ENCODE data around the gene CLCN7. TPM values are rescaled to one million over a fixed set of nuclear protein-coding genes. Genes with fewer than 3 reads are reported as not detected.

The CLCN7 gene
- total RNA-seq, 2 donors from 2014 or later, result 19.4 to 31.7 TPM

DNA sequence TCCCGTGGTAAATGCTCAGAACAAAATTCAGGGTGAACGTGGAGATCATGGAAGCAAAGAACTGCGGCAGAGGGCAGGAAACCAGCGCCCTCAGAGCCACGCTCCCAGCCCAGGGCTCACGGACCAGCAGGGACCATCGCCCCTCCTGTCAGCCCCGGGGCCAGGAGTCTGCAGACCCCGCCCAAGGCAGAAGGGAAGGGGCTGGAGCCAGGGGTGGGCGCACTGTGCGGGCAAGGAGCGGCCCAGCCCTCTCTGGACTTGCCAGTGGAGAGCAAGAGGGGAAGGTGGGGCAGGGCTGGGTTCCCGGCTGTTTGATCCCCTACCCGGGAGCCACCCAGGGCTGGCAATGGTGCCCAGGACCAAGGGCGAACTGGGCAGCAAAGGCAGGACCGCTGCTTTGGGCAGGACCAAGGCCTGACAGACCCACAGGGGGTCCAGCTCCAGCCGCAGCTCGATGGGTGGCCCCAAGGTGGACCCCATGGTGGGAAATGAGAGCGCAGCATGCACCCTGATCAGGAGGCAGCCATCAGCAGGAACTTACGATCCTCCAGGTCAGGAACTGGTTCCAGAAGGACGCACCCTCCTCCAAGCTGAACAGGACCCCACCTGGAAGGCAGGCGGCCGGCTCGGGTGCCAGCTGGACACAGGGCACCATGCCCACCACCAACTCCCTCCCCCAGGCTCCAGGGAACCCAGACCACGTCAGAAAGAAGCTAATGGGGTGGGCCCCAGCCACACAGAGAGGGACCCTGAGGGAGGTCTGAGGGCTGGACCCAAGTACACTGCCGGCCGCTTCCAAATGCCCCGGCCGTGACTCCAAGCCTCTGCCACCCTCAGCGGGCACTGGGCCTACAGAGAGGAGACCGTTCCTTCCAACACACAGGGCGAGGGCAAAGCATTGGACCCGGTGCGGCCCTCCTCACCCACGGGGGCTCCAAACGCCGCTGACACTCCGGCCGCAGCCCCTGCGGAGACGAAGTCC is 19.3 kb downstream of the CLCN7 start:
- Histone ChIP-seq H3K9me3 (no peaks in the 10 kb centered on the region), H3K4me3 (no peak overlapping the region), H3K4me1 (no peaks in the 10 kb centered on the region), H3K27ac (no peak overlapping the region), H3K27me3 (no peaks in the 10 kb centered on the region), H3K36me3 (peaks cover 89% of the 10 kb centered on the region)
- no peak for DNase-seq (ENCODE audit: low spot score)
- TF ChIP-seq, protein P1, sequence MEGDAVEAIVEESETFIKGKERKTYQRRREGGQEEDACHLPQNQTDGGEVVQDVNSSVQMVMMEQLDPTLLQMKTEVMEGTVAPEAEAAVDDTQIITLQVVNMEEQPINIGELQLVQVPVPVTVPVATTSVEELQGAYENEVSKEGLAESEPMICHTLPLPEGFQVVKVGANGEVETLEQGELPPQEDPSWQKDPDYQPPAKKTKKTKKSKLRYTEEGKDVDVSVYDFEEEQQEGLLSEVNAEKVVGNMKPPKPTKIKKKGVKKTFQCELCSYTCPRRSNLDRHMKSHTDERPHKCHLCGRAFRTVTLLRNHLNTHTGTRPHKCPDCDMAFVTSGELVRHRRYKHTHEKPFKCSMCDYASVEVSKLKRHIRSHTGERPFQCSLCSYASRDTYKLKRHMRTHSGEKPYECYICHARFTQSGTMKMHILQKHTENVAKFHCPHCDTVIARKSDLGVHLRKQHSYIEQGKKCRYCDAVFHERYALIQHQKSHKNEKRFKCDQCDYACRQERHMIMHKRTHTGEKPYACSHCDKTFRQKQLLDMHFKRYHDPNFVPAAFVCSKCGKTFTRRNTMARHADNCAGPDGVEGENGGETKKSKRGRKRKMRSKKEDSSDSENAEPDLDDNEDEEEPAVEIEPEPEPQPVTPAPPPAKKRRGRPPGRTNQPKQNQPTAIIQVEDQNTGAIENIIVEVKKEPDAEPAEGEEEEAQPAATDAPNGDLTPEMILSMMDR (IDR thresholded peaks at IDR 0.05), result no peak

DNA sequence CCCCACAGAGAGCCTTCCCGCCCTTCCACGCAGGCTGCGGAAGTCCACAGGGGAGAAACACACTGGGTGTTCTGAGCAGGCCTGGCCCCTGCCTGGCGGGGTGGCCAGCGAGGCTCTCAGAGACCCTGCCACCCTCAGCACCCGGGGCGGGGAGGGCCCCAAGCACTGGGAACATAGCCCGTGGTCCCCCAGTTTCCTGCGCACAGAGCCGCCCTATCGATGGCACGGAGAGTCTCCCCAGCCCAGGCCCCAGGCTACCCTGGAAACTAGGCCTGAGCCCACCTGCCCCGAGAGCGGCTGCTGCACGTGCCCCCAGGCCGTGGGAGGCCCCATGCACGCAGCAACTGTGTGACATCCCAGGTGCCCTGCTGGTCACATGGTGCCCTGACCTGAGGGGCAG is 20.3 kb downstream of the CLCN7 start:
- H3K4me3 ChIP-seq, result no peak overlapping the region
- DNase-seq (ENCODE audit: low spot score), result no peak
- H3K4me1 ChIP-seq, result no peaks in the 10 kb centered on the region
- TF ChIP-seq, protein P1 (IDR thresholded peaks at IDR 0.05), result no peak
- H3K36me3 ChIP-seq, result peaks cover 88% of the 10 kb centered on the region
- H3K27me3 ChIP-seq, result no peaks in the 10 kb centered on the region
- no peaks in the 10 kb centered on the region for H3K9me3 ChIP-seq
- no peak overlapping the region for H3K27ac ChIP-seq

DNA sequence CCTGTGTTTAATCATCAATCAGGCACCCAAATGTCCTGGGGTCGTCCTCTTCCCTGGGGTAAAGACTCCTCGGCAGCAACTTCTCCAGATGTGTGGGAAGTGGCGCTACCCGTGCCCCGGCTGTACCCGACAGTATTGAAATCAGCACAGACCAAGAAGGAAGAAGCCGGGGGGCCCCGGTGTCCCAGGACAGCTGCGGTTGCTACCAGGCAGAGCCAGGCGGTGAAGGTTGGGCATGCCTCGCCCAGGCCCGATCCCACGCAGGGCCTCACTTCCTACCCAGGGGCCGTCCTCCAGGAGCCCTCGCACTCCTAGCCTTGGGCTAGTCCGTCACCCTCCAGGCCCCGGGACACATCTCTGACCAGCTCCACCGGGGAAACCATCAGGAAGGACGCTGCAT is 21.5 kb downstream of the CLCN7 start:
- no peaks in the 10 kb centered on the region for H3K27me3 ChIP-seq
- peaks cover 86% of the 10 kb centered on the region for H3K36me3 ChIP-seq
- no peak overlapping the region for H3K27ac ChIP-seq
- H3K4me1 ChIP-seq, result no peaks in the 10 kb centered on the region
- no peak for DNase-seq (ENCODE audit: low spot score)
- H3K9me3 ChIP-seq, result no peaks in the 10 kb centered on the region
- TF ChIP-seq, protein P1 (IDR thresholded peaks at IDR 0.05), result no peak
- no peak overlapping the region for H3K4me3 ChIP-seq

DNA sequence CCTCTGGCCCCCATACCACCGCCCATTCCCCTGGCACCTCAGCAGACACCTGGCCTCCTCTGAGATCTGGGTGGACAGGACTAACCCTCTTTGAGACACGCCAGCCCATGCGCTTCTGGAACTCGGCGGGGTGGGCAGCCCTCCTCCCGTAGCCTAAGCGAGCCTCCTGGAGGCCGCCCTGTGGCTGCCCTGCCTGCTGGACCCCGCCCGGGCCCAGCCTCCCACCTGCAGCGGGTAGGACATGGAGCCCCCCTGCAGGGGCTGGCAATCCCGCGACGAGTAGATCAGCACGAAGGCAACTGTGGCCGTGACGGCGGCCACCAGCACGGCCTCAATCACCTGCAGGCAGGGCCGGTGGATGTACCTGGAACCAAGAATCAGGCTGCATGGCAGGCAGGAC is 22.3 kb downstream of the CLCN7 start:
- no peak for DNase-seq (ENCODE audit: low spot score)
- H3K27me3 ChIP-seq, result no peaks in the 10 kb centered on the region
- no peak overlapping the region for H3K4me3 ChIP-seq
- TF ChIP-seq, protein P1 (IDR thresholded peaks at IDR 0.05), result no peak
- no peaks in the 10 kb centered on the region for H3K4me1 ChIP-seq
- peaks cover 88% of the 10 kb centered on the region for H3K36me3 ChIP-seq
- H3K9me3 ChIP-seq, result no peaks in the 10 kb centered on the region
- H3K27ac ChIP-seq, result no peak overlapping the region

DNA sequence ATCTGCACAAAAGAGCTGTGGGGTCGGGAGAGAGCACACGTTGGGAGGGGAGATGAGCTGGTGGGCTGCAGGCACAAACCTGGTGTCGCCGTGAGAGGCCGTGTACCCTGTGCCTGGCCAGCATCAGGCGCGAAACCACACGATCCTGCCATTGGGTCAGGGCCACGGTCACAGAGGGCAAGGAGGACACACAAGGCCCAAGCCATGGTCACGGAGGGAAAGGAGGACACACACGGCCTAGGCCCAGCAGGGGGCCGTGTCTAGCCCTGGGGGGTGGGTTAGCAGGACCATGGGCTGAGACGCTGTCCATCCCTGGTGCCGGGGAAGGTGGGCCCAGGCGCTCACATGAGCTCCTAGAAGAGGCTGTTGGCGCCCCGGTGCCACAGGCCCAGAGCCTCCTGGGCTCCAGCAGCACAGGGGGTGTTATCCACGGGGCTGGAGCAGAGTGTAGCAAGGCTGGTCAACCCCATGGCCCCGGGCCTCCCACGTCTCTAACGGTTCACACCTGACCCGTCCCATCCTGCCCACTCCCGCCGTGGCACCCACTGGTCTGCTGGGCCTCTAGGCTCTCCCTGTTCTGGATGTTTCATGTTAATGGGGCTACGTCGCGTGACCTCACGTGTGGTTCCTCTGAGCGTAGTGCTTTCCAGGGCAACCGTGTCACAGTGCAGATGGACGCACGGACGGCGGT is 23.0 kb downstream of the CLCN7 start:
- DNase-seq (ENCODE audit: low spot score), result no peak
- Histone ChIP-seq H3K4me1 (no peaks in the 10 kb centered on the region), H3K27ac (no peak overlapping the region), H3K9me3 (no peaks in the 10 kb centered on the region), H3K4me3 (no peak overlapping the region), H3K36me3 (peaks cover 88% of the 10 kb centered on the region), H3K27me3 (no peaks in the 10 kb centered on the region)
- TF ChIP-seq, protein P1 (IDR thresholded peaks at IDR 0.05), result no peak
